Thyroid gland (tissue), 4 donors: ENCODE results near the gene RAB19.

Experiments
- CTCF ChIP-seq, 6 experiments: fragments of 200-600 bp in 3 of 6; fragments of 450-650 bp in 3 of 6; sonication (generic) in 3 of 6; IDR thresholded peaks; one replicate each; pipeline ENCODE4 v1.5.1; 2016 to 2019; ENCODE audit warnings: antibody characterized with exemption in 6 of 6, mild to moderate bottlenecking in 2 of 6, inconsistent platforms in 1 of 6, moderate library complexity in 1 of 6
- POLR2A ChIP-seq, 2 donors: fragments of 450-650 bp; IDR thresholded peaks; one replicate each; pipeline ENCODE4 v1.6.1; 2017; ENCODE audit warnings: antibody characterized with exemption in 2 of 2, mild to moderate bottlenecking in 2 of 2, moderate library complexity in 1 of 2

- TF ChIP-seq CTCF (IDR thresholded peaks at IDR 0.05): no peak
- no peak for TF ChIP-seq POLR2A (IDR thresholded peaks at IDR 0.05)
Measured at GRCh38 chr7:140441519-140441918, 37.7 kb downstream of the RAB19 start.
